ENCODE data around the gene SLC25A51.

- TF ChIP-seq EP300 (IDR thresholded peaks at IDR 0.05), result no peak
- no peak for TF ChIP-seq CTCF (IDR thresholded peaks at IDR 0.05)
- TF ChIP-seq POLR2A (IDR thresholded peaks at IDR 0.05), result no peak
- no peak for TF ChIP-seq POLR2AphosphoS5 (IDR thresholded peaks at IDR 0.05)
These were observed 31.2 kb upstream of the SLC25A51 start for GRCh38 chr9:37935096-37935495.
